Glutamatergic neuron (in vitro differentiated cells): Measurements from ENCODE around the gene ATXN1L. TPM values are rescaled to one million over a fixed set of nuclear protein-coding genes. Genes with fewer than 3 reads are reported as not detected.

Experiments used
- DNase-seq: peaks from one replicate; pipeline ENCODE4 v3.0.0; 2022
- H3K27ac Mint-ChIP-seq: one replicate; pipeline ENCODE4 v1.8.0; 2020; ENCODE audit warnings: mild to moderate bottlenecking, mixed read lengths, inconsistent platforms; ENCODE audit not compliant: unreplicated experiment
- H3K27me3 Mint-ChIP-seq: one replicate; pipeline ENCODE4 v1.8.0; 2020; ENCODE audit warnings: mild to moderate bottlenecking, moderate library complexity, mixed read lengths, inconsistent platforms; ENCODE audit not compliant: unreplicated experiment
- H3K36me3 Mint-ChIP-seq: one replicate; pipeline ENCODE4 v1.8.0; 2020; ENCODE audit warnings: mild to moderate bottlenecking, mixed read lengths, inconsistent platforms; ENCODE audit not compliant: unreplicated experiment
- H3K4me1 Mint-ChIP-seq: one replicate; pipeline ENCODE4 v1.8.0; 2020; ENCODE audit warnings: mild to moderate bottlenecking, low read depth, mixed read lengths, inconsistent platforms; ENCODE audit not compliant: unreplicated experiment
- H3K4me3 Mint-ChIP-seq: one replicate; pipeline ENCODE4 v1.8.0; 2020; ENCODE audit warnings: mild to moderate bottlenecking, mixed read lengths, inconsistent platforms; ENCODE audit not compliant: unreplicated experiment
- H3K9me3 Mint-ChIP-seq: one replicate; pipeline ENCODE4 v1.8.0; 2020; ENCODE audit warnings: mild to moderate bottlenecking, moderate library complexity, mixed read lengths, inconsistent platforms; ENCODE audit not compliant: unreplicated experiment
- CTCF ChIP-seq: fragments of 200-600 bp; sonication (generic); IDR thresholded peaks from one replicate; pipeline ENCODE4 v1.5.0; 2021; ENCODE audit not compliant: partially characterized antibody, unreplicated experiment
- total RNA-seq: library from RNA; stranded (reverse); fragmentation: NEBNext Ultra II Directional; extraction: Animal tissue kit (Norgen Biotek cat#: 25700); gene quantifications from one replicate; pipeline ENCODE4 v1.2.1, GENCODE V29; 2021; ENCODE audit not compliant: unreplicated experiment

Gene ATXN1L
- total RNA-seq, 1 donor from 2014 or later, result 27.6 TPM

DNA sequence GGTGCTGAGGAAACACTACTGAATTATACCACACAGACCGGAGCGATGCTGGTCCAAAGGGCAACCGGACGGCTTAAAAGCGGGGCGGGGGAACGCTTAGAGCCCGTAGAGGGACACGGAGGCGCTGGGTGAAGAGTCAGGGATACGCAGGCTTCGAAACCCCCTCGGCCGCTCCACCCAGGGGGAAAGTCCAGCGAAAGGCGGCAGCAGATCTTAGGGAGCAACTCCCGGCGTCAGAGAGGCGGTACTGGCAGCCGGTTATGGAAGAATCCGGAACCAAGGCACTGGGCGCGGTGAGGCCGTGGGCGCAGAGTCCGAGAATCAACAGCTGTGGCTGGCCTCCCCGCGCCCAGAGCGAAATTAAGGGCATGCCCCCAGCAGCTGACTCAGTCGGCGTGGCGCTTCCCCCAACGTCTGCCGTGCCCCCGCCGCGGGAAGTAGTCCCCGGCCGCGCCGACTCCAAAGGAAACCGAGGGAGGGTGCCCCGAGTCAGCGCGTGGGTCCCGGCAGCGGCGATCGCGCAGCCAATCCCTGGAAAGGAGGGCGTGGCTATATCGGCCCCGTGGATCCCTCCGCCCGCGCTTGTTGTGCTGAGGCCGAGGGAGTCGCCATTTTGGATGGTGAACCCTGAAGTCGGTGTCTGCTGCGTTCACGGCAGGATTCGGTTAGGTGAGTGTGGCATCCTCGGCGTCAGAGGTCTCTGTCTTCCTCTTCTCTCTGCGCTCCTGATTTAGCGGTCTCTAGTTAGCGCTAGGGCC, 49.3 kb downstream of the ATXN1L start, which contains the start of gene IST1:
Gene IST1, plus strand, starts transcription at position 611 of the 758 bp plus-strand sequence. CDS start 20,110 bp downstream, outside the sequence.
- Mint-ChIP-seq H3K27ac (peak within 1 kb of the TSS; percentile 99), H3K4me1 (peaks cover 3% of the 10 kb centered on the region), H3K4me3 (peak within 1 kb of the TSS; percentile 96), H3K36me3 (no peaks in the 10 kb centered on the region), H3K9me3 (peaks cover 12% of the 10 kb centered on the region), H3K27me3 (peaks cover 11% of the 10 kb centered on the region)
- no peak for TF ChIP-seq CTCF
- peak; percentile 98 for DNase-seq

DNA sequence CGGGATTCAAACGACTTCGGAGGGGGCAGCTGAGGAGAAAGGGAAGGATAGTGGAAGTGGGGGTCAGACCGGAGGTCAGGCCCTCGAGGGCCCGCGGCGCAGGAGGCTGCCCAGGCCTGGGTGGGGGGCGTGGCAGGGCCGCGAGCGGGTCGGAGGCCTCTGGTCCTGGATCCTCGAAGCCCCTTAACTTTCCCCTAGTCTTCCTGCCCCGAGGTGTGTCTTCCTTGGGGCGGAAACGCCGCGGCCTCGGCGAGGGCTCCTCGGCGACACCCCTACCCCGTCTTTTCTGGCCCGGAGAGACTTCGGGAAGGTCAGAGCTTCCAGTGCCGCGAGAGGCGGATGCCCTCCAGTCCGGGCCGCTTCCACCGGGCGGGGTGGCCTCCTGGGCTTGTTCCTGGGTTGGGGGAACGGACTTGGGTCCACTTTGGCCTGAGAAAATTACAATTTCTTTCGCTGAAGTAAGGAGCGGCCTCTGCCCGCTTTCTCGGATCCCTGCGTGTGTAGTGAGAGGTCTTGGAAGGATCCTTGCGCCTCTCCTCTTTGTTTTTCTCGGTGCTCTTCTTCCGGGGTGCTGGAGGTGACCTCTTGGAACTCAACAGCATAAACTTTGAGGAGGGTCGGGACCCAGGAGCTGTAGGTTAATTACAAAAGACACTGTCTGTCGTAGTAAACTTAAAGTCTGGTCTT, 50.0 kb downstream of the ATXN1L start:
- Mint-ChIP-seq H3K27me3 (peaks cover 13% of the 10 kb centered on the region), H3K4me3 (peak overlapping the region; percentile 96), H3K36me3 (no peaks in the 10 kb centered on the region), H3K9me3 (peaks cover 12% of the 10 kb centered on the region), H3K4me1 (peaks cover 6% of the 10 kb centered on the region), H3K27ac (peak overlapping the region; percentile 99)
- DNase-seq, result peak; percentile 56
- no peak for TF ChIP-seq CTCF

DNA sequence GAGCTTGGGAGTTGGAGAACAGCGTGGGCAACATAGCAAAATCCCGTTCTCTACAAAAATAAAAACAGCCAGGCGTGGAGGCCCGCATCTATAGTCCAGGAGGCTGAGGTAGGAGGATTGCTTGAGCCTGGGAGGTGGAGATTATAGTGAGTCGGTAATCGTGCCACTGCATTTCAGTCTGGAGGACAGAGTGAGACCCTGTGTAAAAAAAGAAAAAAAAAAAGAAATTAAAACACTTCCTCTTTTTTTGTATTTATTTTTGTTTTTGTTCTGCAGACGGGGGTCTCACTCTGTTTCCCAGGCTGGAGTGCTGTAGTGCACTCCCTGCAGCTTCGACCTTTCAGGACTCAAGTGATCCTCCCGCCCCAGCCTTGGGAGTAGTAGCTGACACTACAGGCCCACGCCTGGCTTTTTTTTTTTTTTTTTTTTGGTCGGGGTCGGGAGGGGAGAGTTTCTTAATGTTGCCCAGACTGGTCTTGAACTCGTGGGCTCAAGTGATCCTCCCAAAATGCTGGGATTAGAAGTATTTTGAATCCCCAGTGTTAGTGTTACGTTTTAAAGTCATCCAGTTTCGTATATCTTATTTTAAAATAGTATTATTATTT, 51.1 kb downstream of the ATXN1L start:
- peak overlapping the region; percentile 72 for H3K27ac Mint-ChIP-seq
- H3K4me1 Mint-ChIP-seq, result peaks cover 8% of the 10 kb centered on the region
- no peak for TF ChIP-seq CTCF
- H3K9me3 Mint-ChIP-seq, result peaks cover 12% of the 10 kb centered on the region
- no peaks in the 10 kb centered on the region for H3K36me3 Mint-ChIP-seq
- peak overlapping the region; percentile 96 for H3K4me3 Mint-ChIP-seq
- no peak for DNase-seq
- H3K27me3 Mint-ChIP-seq, result peaks cover 13% of the 10 kb centered on the region

GRCh38 chr16:71899171-71899570, 53.4 kb downstream of the ATXN1L start:
- H3K4me3 Mint-ChIP-seq, result no peak overlapping the region
- no peak for TF ChIP-seq CTCF
- H3K9me3 Mint-ChIP-seq, result peaks cover 12% of the 10 kb centered on the region
- no peaks in the 10 kb centered on the region for H3K36me3 Mint-ChIP-seq
- peaks cover 11% of the 10 kb centered on the region for H3K4me1 Mint-ChIP-seq
- no peak for DNase-seq
- peaks cover 10% of the 10 kb centered on the region for H3K27me3 Mint-ChIP-seq
- no peak overlapping the region for H3K27ac Mint-ChIP-seq
